H9 (cell line): ENCODE measurements around the gene ZNF839. TPM values are rescaled to one million over a fixed set of nuclear protein-coding genes. Genes with fewer than 3 reads are reported as not detected.
A peak's percentile ranks its signal among the peaks of the same experiment; 100 is the strongest.

Experiments
- DNase-seq: peaks from one replicate; pipeline ENCODE4 v3.0.0-alpha.2; 2017
- H2AFZ ChIP-seq: one replicate; pipeline ENCODE4 v1.6.1; 2013; ENCODE audit warnings: mild to moderate bottlenecking, low read length, control low read depth, moderate library complexity
- H2AK5ac ChIP-seq: 2 replicates; pipeline ENCODE4 v1.6.1; 2013; ENCODE audit warnings: low read length, control low read depth, mixed read lengths; ENCODE audit not compliant: insufficient read length
- H2BK120ac ChIP-seq: one replicate; pipeline ENCODE4 v1.6.1; 2013; ENCODE audit warnings: low read depth, mild to moderate bottlenecking, low read length, control low read depth, inconsistent platforms; ENCODE audit not compliant: poor library complexity, severe bottlenecking
- H2BK12ac ChIP-seq: 2 replicates; pipeline ENCODE4 v1.6.1; 2013; ENCODE audit warnings: low read length, control low read depth, mixed read lengths, low read depth; ENCODE audit not compliant: insufficient read length
- H2BK15ac ChIP-seq: 2 replicates; pipeline ENCODE4 v1.6.1; 2013; ENCODE audit warnings: low read depth, low read length, control low read depth
- H2BK20ac ChIP-seq: one replicate; pipeline ENCODE4 v1.6.1; 2013; ENCODE audit warnings: low read depth, mild to moderate bottlenecking, low read length, control low read depth, inconsistent platforms; ENCODE audit not compliant: poor library complexity, severe bottlenecking
- H2BK5ac ChIP-seq: 2 replicates; pipeline ENCODE4 v1.6.1; 2013; ENCODE audit warnings: low read length, control low read depth, mixed read lengths; ENCODE audit not compliant: insufficient read length
- H3K14ac ChIP-seq: 2 replicates; pipeline ENCODE4 v1.6.1; 2013; ENCODE audit warnings: low read length, control low read depth; ENCODE audit not compliant: insufficient read depth
- H3K18ac ChIP-seq: 2 replicates; pipeline ENCODE4 v1.6.1; 2013; ENCODE audit warnings: low read depth, mild to moderate bottlenecking, mixed read lengths, low read length, control low read depth; ENCODE audit not compliant: insufficient read length
- H3K23ac ChIP-seq: 2 replicates; pipeline ENCODE4 v1.6.1; 2013; ENCODE audit warnings: low read length, control low read depth, mixed read lengths, low read depth; ENCODE audit not compliant: insufficient read length
- H3K23me2 ChIP-seq: 2 replicates; pipeline ENCODE4 v1.6.1; 2013; ENCODE audit warnings: low read depth, mild to moderate bottlenecking, mixed read lengths, low read length, control low read depth; ENCODE audit not compliant: insufficient read length, poor library complexity, severe bottlenecking
- H3K27ac ChIP-seq: 2 replicates; pipeline ENCODE4 v1.5.1; 2013; ENCODE audit warnings: low read length, control low read depth, mixed read lengths, low read depth; ENCODE audit not compliant: insufficient read length
- H3K27me3 ChIP-seq: 2 replicates; pipeline ENCODE4 v1.6.1; 2013; ENCODE audit warnings: low read length, control low read depth, inconsistent platforms; ENCODE audit not compliant: insufficient read depth
- H3K4ac ChIP-seq: 2 replicates; pipeline ENCODE4 v1.6.1; 2013; ENCODE audit warnings: low read depth, mild to moderate bottlenecking, control low read depth, inconsistent platforms, low read length, moderate library complexity
- H3K4me1 ChIP-seq: 2 replicates; pipeline ENCODE4 v1.6.1; 2013; ENCODE audit warnings: low read length, control low read depth, inconsistent platforms; ENCODE audit not compliant: insufficient read depth
- H3K4me2 ChIP-seq: 2 replicates; pipeline ENCODE4 v1.6.1; 2013; ENCODE audit warnings: low read length, control low read depth, mixed read lengths; ENCODE audit not compliant: insufficient read length, insufficient read depth
- H3K56ac ChIP-seq: 2 replicates; pipeline ENCODE4 v1.6.1; 2013; ENCODE audit warnings: low read depth, mild to moderate bottlenecking, mixed read lengths, low read length, control low read depth; ENCODE audit not compliant: insufficient read length
- H3K79me1 ChIP-seq: 2 replicates; pipeline ENCODE4 v1.6.1; 2013; ENCODE audit warnings: low read depth, mild to moderate bottlenecking, moderate library complexity, low read length, control low read depth, inconsistent platforms; ENCODE audit not compliant: insufficient read depth, poor library complexity, severe bottlenecking
- H3K79me2 ChIP-seq: 2 replicates; pipeline ENCODE4 v1.6.1; 2013; ENCODE audit warnings: low read length, control low read depth, inconsistent platforms; ENCODE audit not compliant: insufficient read depth
- H3K9ac ChIP-seq: 2 replicates; pipeline ENCODE4 v1.6.1; 2013; ENCODE audit warnings: low read length, control low read depth, mixed read lengths; ENCODE audit not compliant: insufficient read length; ENCODE audit errors: extremely low read depth
- H3K9me3 ChIP-seq: one replicate; pipeline ENCODE4 v1.6.1; 2013; ENCODE audit warnings: low read depth, low read length, inconsistent platforms; ENCODE audit not compliant: control insufficient read depth
- H3T11ph ChIP-seq: one replicate; pipeline ENCODE4 v1.6.1; 2013; ENCODE audit warnings: mild to moderate bottlenecking, low read length, control low read depth, inconsistent platforms
- H4K20me1 ChIP-seq: one replicate; pipeline ENCODE4 v1.6.1; 2013; ENCODE audit not compliant: control insufficient read depth, insufficient read length, insufficient read depth
- H4K5ac ChIP-seq: 2 replicates; pipeline ENCODE4 v1.6.1; 2013; ENCODE audit warnings: low read depth, mild to moderate bottlenecking, mixed read lengths, low read length, control low read depth; ENCODE audit not compliant: insufficient read length
- H4K8ac ChIP-seq: replicated peaks from 2 replicates; pipeline ENCODE4 v1.6.1; 2013; ENCODE audit warnings: low read length, control low read depth, mixed read lengths, low read depth; ENCODE audit not compliant: insufficient read length
- H4K91ac ChIP-seq: 2 replicates; pipeline ENCODE4 v1.6.1; 2013; ENCODE audit warnings: low read depth, mild to moderate bottlenecking, moderate library complexity, mixed read lengths, low read length, control low read depth; ENCODE audit not compliant: insufficient read length
- H3K27ac Mint-ChIP-seq, 3 experiments: 2 replicates in 2 of 3; 3 replicates in 1 of 3; pipeline ENCODE4 v1.8.0; 2020 to 2021; ENCODE audit warnings: mixed read lengths in 3 of 3, mild to moderate bottlenecking in 1 of 3, moderate library complexity in 1 of 3
- H3K27me3 Mint-ChIP-seq: 2 replicates; pipeline ENCODE4 v1.8.0; 2021; ENCODE audit warnings: low read depth, mild to moderate bottlenecking, moderate library complexity, mixed read lengths
- H3K36me3 Mint-ChIP-seq, 3 experiments: 2 replicates in 2 of 3; 3 replicates in 1 of 3; pipeline ENCODE4 v1.8.0; 2020 to 2021; ENCODE audit warnings: low read depth in 3 of 3, mixed read lengths in 3 of 3; ENCODE audit not compliant: insufficient read depth in 1 of 3
- H3K4me1 Mint-ChIP-seq, 2 experiments: 2 replicates each; pipeline ENCODE4 v1.8.0; 2020; ENCODE audit warnings: mixed read lengths in 2 of 2
- H3K4me3 Mint-ChIP-seq, 2 experiments: 2 replicates in 1 of 2; 3 replicates in 1 of 2; pipeline ENCODE4 v1.8.0; 2020 to 2021; ENCODE audit warnings: mild to moderate bottlenecking in 2 of 2, mixed read lengths in 2 of 2, moderate library complexity in 1 of 2
- H3K9me3 Mint-ChIP-seq, 2 experiments: 2 replicates in 1 of 2; 3 replicates in 1 of 2; pipeline ENCODE4 v1.8.0; 2020; ENCODE audit warnings: mild to moderate bottlenecking in 2 of 2, mixed read lengths in 2 of 2, moderate library complexity in 1 of 2
- WGBS: extraction: QIAGEN DNeasy Blood & Tissue Kit; methylation state at CpG from one replicate; pipeline ENCODE4 v1.1.7; 2013; ENCODE audit warnings: missing lambda C conversion rate, low lambda C conversion rate, mixed read lengths; ENCODE audit not compliant: insufficient read length; ENCODE audit errors: extremely low coverage; 5-methylcytosine and 5-hydroxymethylcytosine counted together
- total RNA-seq: library from RNA; stranded (reverse); gene quantifications from 2 replicates; pipeline ENCODE4 v1.2.1, GENCODE V29; 2021
- TF ChIP-seq, protein P1 (sequence below): fragments of 200-600 bp; sonication (generic); conservative IDR thresholded peaks from 3 replicates; pipeline ENCODE4 v1.8.0; 2021; ENCODE audit warnings: antibody characterized with exemption, mild to moderate bottlenecking

Gene ZNF839
- total RNA-seq, 1 experiment from 2014 or later: 9.4 TPM

GRCh38 chr14:102375119-102375518, 55.6 kb downstream of the ZNF839 start:
- H2BK5ac ChIP-seq: no peak overlapping the region
- Mint-ChIP-seq H3K27me3 (no peaks in the 10 kb centered on the region), H3K27ac (peak overlapping the region in 1 of 3 experiments; percentile 16; a peak in 3 of 7 replicates)

More at GRCh38 chr14:102375119-102375518, 55.6 kb downstream of the ZNF839 start:
- H4K91ac ChIP-seq: no peak overlapping the region
- TF ChIP-seq, protein P1, sequence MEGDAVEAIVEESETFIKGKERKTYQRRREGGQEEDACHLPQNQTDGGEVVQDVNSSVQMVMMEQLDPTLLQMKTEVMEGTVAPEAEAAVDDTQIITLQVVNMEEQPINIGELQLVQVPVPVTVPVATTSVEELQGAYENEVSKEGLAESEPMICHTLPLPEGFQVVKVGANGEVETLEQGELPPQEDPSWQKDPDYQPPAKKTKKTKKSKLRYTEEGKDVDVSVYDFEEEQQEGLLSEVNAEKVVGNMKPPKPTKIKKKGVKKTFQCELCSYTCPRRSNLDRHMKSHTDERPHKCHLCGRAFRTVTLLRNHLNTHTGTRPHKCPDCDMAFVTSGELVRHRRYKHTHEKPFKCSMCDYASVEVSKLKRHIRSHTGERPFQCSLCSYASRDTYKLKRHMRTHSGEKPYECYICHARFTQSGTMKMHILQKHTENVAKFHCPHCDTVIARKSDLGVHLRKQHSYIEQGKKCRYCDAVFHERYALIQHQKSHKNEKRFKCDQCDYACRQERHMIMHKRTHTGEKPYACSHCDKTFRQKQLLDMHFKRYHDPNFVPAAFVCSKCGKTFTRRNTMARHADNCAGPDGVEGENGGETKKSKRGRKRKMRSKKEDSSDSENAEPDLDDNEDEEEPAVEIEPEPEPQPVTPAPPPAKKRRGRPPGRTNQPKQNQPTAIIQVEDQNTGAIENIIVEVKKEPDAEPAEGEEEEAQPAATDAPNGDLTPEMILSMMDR: no peak
- H3K56ac ChIP-seq: no peak overlapping the region
- H3K4ac ChIP-seq: no peak overlapping the region
- H3K23me2 ChIP-seq: no peaks in the 10 kb centered on the region
- WGBS: no CpG with 5 or more reads among the region's 5 CpGs
- no peak overlapping the region for H2BK12ac ChIP-seq
- H2BK20ac ChIP-seq: no peak overlapping the region
- no peak overlapping the region for H2AK5ac ChIP-seq
- no peaks in the 10 kb centered on the region for H3K9me3 ChIP-seq
- H3T11ph ChIP-seq: no peak overlapping the region
- no peak overlapping the region for H4K5ac ChIP-seq
- Mint-ChIP-seq H3K4me3 (no peak overlapping the region), H3K9me3 (no peaks in the 10 kb centered on the region), H3K36me3 (peaks cover 0 to 21% (median 0%) of the 10 kb centered on the region in 3 experiments; a peak in 3 of 7 replicates), H3K4me1 (peaks cover 0 to 10% of the 10 kb centered on the region in 2 experiments; a peak in 3 of 4 replicates)
- DNase-seq: no peak
- no peak overlapping the region for H3K9ac ChIP-seq
- no peak overlapping the region for H3K27ac ChIP-seq
- no peak overlapping the region for H3K14ac ChIP-seq
- H4K20me1 ChIP-seq: no peaks in the 10 kb centered on the region
- H4K8ac ChIP-seq: no peak overlapping the region
- no peaks in the 10 kb centered on the region for H3K79me2 ChIP-seq
- H3K4me1 ChIP-seq: no peaks in the 10 kb centered on the region
- H3K18ac ChIP-seq: no peak overlapping the region
- no peaks in the 10 kb centered on the region for H3K79me1 ChIP-seq
- H2BK120ac ChIP-seq: no peak overlapping the region
- no peak overlapping the region for H2AFZ ChIP-seq
- no peak overlapping the region for H3K23ac ChIP-seq
- no peaks in the 10 kb centered on the region for H3K27me3 ChIP-seq
- H2BK15ac ChIP-seq: no peak overlapping the region
- H3K4me2 ChIP-seq: no peak overlapping the region
